ENCODE data around the gene MYO9B.
A peak's percentile ranks its signal among the peaks of the same experiment; 100 is the strongest.

MYO9B gene

GRCh38 chr19:17112271-17112670 is 36.7 kb downstream of the MYO9B start:
- no peak for DNase-seq (ENCODE audit: low read depth, low spot score)
- no peak overlapping the region for H3K27ac ChIP-seq

- no peak for DNase-seq (ENCODE audit: low read depth, low spot score)
- H3K27ac ChIP-seq = no peak overlapping the region
These were observed 37.1 kb downstream of the MYO9B start for GRCh38 chr19:17112700-17113099.

- DNase-seq (ENCODE audit: low read depth, low spot score) = no peak
- no peak overlapping the region for H3K27ac ChIP-seq
These were observed 37.7 kb downstream of the MYO9B start for GRCh38 chr19:17113127-17113785.

- peak; percentile 75 for DNase-seq (ENCODE audit: low read depth, low spot score)
- peak overlapping the region; percentile 35 for H3K27ac ChIP-seq
These were observed 38.8 kb downstream of the MYO9B start for GRCh38 chr19:17114414-17114831.

GRCh38 chr19:17116996-17117702 is 41.6 kb downstream of the MYO9B start:
- no peak for DNase-seq (ENCODE audit: low read depth, low spot score)
- no peak overlapping the region for H3K27ac ChIP-seq

GRCh38 chr19:17118957-17119356 is 43.4 kb downstream of the MYO9B start:
- H3K27ac ChIP-seq = no peak overlapping the region
- DNase-seq (ENCODE audit: low read depth, low spot score) = no peak

- DNase-seq (ENCODE audit: low read depth, low spot score) = no peak
These were observed 46.2 kb downstream of the MYO9B start for GRCh38 chr19:17121736-17122293.

GRCh38 chr19:17123041-17123440 is 47.5 kb downstream of the MYO9B start:
- DNase-seq (ENCODE audit: low read depth, low spot score) = no peak
- H3K27ac ChIP-seq = no peak overlapping the region

More at GRCh38 chr19:17121736-17122293, 46.2 kb downstream of the MYO9B start:
- no peak overlapping the region for H3K27ac ChIP-seq

- H3K27ac ChIP-seq = no peak overlapping the region
- DNase-seq (ENCODE audit: low read depth, low spot score) = no peak
These were observed 48.4 kb downstream of the MYO9B start for GRCh38 chr19:17124025-17124424.

- no peak overlapping the region for H3K27ac ChIP-seq
- DNase-seq (ENCODE audit: low read depth, low spot score) = no peak
These were observed 49.6 kb downstream of the MYO9B start for GRCh38 chr19:17125062-17125727.

- no peak for DNase-seq (ENCODE audit: low read depth, low spot score)
- H3K27ac ChIP-seq = no peak overlapping the region
These were observed 50.4 kb downstream of the MYO9B start for GRCh38 chr19:17125728-17126677.

GRCh38 chr19:17127671-17128070 is 52.1 kb downstream of the MYO9B start:
- DNase-seq (ENCODE audit: low read depth, low spot score) = no peak

GRCh38 chr19:17128403-17128802 is 52.8 kb downstream of the MYO9B start:
- H3K27ac ChIP-seq = no peak overlapping the region
- DNase-seq (ENCODE audit: low read depth, low spot score) = no peak

More at GRCh38 chr19:17127671-17128070, 52.1 kb downstream of the MYO9B start:
- no peak overlapping the region for H3K27ac ChIP-seq

GRCh38 chr19:17128820-17129219 is 53.2 kb downstream of the MYO9B start:
- no peak overlapping the region for H3K27ac ChIP-seq
- DNase-seq (ENCODE audit: low read depth, low spot score) = no peak

GRCh38 chr19:17129377-17129776 is 53.8 kb downstream of the MYO9B start:
- no peak for DNase-seq (ENCODE audit: low read depth, low spot score)
- no peak overlapping the region for H3K27ac ChIP-seq

- peak overlapping the region; percentile 86 for H3K27ac ChIP-seq
- DNase-seq (ENCODE audit: low read depth, low spot score) = peak; percentile 44
These were observed 59.6 kb downstream of the MYO9B start for GRCh38 chr19:17135001-17135853.

GRCh38 chr19:17136021-17136420 is 60.4 kb downstream of the MYO9B start:
- no peak for DNase-seq (ENCODE audit: low read depth, low spot score)
- peak overlapping the region; percentile 86 for H3K27ac ChIP-seq

- no peak for DNase-seq (ENCODE audit: low read depth, low spot score)
- H3K27ac ChIP-seq = no peak overlapping the region
These were observed 61.0 kb downstream of the MYO9B start for GRCh38 chr19:17136617-17137016.

GRCh38 chr19:17137417-17137816 is 61.8 kb downstream of the MYO9B start:
- H3K27ac ChIP-seq = no peak overlapping the region
- DNase-seq (ENCODE audit: low read depth, low spot score) = no peak
